ENCODE measurements around the gene C16orf46.
"Not testable (repeated sequence)": the region's sequence is repeated elsewhere in the genome, so short reads cannot be mapped to it uniquely, and the experiment has no call there.

C16orf46 gene, protein sequence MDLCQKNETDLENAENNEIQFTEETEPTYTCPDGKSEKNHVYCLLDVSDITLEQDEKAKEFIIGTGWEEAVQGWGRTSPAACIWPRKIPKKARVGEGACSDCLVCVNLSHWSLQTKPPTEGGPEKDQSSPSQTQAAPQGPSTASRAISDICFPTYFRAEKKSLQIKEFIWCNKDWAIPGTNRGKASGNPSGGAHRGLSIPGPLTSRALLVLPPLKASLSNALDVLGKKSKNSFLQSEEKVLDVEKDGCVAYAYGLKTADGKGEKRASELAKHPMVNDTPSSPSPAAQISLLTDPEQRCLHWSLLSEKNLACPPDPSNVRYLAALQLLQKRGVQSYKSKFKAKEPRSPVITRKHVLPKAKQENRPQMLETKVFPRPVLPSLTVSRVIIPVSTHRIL

DNA sequence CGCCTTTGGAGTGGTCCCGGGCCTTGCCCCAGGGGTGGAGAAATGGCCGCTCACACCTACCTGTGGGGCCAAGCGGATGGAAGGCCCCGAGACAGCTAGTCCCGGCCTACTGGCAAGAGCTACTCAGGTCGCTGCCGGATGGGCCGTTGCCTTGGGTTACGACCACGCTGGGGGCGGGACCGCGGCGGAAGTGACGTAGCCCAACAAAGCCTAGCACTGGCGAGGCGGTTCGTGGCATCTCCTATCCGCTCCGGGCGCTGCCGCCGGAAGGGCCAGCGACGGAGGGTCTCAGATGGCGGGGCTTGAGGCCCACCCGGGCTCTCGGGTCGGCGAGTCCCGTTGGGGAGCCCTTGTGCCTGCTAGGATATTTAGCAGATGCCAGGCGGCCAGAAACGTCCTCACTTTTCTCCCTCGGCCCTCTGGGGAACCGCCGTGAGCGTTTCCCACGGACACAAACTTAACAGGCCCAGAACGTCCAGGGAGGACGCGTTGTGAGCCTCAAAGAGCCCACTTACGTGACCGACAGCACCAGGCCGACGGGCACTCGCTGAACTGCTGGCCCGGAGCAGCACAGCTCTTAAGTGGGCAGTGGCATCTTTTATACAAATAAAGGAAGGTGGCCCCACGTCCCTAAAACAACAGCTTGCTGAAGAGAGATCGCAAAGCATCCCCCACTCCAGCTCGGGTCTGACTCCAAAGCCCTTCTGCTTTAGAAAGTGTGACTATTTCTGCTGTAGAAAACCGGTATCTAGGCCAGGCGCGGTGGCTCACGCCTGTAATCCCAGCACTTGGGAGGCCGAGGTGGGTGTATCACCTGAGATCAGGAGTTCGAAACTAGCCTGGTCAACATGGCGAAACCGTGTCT lies at the start of gene C16orf46:
C16orf46 (minus strand) TSS at position 163 of the 865 bp plus-strand sequence. CDS start 13,283 bp downstream, outside the sequence.
- peak; percentile 93 to 96 for DNase-seq (ENCODE audit: low read depth in 2 of 2, low spot score in 1 of 2)

DNA sequence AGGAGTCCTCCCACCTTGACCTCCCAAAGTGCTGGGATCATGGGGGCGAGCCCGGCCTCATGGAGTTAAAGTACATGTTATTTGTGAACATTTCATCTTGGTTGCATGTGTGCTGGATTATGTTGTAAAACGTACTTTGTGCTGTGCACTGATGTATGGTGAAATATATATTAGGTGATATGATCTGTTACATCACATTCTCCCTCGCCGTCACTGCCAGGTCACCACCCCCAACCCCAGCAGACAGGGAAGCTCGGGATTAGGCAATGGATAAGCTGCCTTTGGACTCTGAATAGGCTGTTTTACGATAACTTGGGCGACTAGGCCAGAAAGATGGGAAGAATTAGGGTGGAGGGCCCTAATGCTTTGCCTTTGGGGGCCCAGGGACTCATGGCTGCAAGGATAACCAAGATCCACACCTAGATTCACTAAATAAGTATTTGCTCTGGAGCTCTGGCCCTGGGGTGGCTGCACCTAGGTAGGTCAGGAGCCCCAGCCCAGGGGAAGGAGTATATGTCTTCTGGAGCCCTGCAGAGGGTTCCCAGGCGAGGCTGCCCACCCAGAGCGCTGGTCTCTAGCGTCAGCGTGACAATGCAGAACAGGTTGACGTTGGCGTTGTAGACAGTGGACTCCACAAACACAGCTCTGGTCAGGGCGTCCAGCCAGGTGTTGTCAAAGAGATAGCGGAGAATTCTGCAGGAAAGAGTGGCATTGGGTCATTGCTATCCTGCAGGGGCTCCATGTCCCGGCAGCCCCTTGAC lies 46.2 kb upstream of the C16orf46 start:
- no peak for DNase-seq (ENCODE audit: low read depth in 2 of 2, low spot score in 1 of 2)

DNA sequence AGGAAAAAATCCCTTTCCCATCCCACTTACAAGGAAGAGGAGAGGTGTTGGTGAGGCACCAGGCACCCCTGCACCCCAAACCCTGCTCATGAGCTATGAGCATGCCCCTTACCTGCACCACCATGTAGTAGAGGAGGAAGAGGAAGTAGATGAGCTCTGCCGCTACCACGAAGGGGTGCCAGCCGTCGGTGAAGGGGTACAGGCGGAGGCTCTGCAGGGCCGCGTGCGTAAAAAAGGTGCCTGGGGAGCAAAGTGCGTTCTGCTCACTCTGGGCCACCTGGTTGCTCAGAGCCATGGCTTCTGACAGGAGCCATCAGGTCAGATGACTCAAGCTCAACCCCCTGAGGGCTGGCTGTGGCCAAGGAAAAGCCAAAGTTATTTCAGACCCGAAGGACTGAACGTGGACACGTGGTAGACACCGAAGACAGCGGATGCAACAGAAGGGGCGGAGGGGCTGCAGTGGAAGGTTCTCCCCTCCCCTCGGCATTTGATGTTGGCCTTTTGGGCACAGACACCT lies 44.5 kb upstream of the C16orf46 start:
- DNase-seq (ENCODE audit: low read depth in 2 of 2, low spot score in 1 of 2): no peak

DNA sequence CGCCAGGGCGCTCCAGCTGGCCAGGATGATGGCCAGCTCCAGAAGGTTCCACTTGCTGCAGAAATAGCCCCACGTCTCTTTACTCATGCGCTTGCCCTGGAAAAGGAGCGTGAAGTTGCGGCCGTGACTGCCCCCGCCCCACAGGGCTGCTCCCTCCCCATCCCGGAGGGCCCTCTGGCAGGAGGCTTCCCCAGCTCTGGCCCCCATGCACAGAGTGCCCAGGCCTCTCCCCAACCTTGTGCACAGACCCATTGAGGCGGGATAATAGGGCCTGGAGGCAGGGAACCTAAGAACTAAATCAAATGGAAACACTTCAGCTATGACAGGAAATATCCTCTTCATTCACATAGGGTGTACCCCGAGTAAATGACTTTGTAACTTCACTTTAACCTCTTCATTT lies 40.4 kb upstream of the C16orf46 start:
- no peak for DNase-seq (ENCODE audit: low read depth in 2 of 2, low spot score in 1 of 2)

DNA sequence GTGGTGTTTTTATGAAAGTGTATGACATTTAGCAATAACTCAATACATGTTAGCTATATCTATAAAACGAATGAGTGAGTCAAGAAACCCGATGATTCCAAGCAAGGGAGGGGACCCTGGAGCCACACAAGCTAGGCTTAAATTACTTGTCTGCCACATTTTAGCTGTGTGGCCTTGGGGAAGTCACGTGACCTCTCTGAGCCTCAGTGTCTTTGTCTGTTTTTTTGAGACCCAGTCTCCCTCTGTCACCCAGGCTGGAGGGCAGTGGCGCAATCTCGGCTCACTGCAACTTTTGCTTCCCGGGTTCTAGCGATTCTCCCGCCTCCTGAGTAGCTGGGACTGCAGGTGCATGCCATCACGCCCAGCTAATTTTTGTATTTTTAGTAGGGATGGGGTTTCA lies 39.2 kb upstream of the C16orf46 start:
- DNase-seq (ENCODE audit: low read depth in 2 of 2, low spot score in 1 of 2): no peak

DNA sequence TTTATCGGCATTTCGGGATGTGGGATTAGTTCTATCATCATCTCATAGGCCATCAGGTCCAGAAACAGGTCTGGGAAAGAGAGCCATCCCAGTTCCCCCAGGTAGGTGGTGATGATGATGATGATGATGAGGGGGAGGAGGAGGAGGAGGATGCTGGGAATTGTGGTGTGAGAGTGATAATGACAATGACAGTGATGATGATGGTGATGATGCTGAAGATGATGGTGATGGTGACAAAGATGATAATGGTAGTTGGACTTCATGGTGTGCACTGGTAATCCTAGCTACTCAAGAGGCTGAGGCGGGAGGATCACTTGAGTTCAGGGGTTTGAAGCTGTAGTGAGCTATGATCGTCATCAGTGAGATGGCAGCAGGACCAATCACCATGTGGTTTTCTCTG lies 35.4 kb upstream of the C16orf46 start:
- no peak for DNase-seq (ENCODE audit: low read depth in 2 of 2, low spot score in 1 of 2)

DNA sequence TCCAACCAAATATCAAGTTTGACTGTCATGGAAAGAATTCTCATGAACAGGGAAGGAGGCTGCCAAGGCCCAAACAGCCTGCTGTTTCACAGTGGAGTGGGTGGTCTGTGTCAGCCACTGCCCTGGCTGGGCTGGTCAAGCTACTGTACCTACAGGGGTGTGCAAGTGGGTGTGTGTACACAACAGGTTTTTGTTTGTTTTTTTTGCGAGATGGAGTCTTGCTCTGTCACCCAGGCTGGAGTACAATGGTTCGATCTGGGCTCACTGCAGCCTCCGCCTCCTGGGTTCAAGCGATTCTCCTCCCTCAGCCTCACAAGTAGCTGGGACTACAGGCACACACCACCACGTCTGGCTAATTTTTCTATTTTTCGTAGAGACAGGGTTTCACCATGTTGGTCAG lies 32.2 kb upstream of the C16orf46 start:
- DNase-seq (ENCODE audit: low read depth in 2 of 2, low spot score in 1 of 2): not testable (repeated sequence)

DNA sequence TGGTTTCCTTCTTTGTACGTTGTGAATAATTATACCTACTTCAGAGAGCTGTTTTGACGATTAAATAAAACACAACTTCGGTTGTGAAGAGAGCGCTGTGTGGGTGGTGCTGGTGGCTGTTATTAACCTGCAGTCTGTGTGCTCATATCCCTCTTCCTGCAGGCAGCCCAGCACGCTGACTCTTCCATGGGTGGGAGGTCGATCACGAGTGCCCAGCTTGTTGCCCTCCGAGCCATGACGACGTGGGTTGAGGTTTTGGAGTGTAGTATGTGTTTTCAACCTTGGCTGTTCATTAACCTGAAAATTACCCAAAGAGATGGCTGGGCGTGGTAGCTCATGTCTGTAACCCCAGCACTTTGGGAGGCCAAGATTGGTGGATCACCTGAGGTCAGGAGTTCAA lies 30.5 kb upstream of the C16orf46 start:
- no peak for DNase-seq (ENCODE audit: low read depth in 2 of 2, low spot score in 1 of 2)

DNA sequence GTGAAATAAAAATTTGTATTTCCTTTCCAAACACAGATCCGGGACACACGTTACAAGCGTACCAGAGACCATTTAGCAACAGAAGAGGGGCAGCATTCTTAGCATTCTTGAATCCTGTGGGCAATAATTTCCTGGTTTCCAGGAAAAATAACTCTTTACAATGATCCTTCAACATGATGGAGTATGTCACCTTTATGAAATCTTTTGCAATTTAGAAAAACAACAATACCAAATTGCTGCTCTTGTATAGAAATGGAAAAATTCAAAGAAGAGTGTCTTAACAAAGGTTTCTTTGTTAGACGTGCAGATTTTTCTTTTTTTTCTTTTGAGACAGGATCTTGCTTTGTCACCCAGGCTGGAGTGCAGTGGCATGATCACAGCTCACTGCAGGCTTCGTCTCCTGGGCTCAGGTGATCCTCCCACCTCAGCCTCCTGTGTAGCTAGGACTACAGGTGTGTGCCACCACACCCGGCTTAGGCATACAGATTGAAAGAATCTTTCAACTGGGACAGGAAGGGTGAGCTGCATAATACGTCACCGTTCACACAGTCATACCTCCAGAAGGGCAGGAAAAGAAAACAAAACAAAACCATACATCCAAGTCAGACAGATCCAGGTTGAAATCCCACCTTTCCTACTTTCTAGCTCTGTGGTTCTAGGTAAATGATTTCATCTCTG lies 29.9 kb upstream of the C16orf46 start:
- DNase-seq (ENCODE audit: low read depth in 2 of 2, low spot score in 1 of 2): no peak

DNA sequence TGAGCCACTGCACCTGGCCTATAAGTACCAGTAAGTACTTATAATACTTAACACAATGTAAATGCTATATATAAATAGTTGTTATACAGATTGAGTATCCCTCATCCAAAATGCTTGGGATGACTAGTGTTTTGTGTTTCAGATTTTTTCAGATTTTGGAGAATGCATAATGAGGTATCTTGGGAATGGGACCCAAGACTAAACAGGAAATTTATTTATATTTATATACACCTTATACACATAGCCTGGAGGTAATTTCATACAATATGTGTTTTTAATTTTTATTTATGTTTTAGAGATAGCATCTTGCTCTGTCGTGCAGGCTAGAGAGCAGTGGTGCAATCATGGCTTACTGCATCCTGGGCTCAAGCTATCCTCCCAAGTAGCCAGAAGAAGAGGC lies 28.9 kb upstream of the C16orf46 start:
- no peak for DNase-seq (ENCODE audit: low read depth in 2 of 2, low spot score in 1 of 2)

DNA sequence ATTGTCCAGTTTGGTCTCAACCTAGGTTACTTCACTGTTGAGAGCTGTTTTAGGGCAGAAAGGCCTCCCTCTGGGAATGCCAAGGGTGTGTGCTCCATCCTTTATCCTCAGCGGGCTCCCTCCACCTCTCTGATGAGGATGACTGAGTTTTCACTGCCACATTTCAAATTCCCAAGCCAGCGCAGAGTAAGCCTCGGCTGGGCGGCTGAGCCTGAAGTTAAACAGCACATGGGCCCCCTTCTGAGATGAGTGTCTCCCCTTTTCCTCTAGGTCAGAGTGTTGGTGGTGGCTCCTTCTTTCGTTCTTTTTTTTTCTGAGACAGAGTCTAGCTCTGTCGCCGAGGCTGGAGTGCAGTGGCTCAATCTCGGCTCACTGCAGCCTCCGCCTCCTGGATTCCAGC lies 24.7 kb upstream of the C16orf46 start:
- DNase-seq (ENCODE audit: low read depth in 2 of 2, low spot score in 1 of 2): no peak

DNA sequence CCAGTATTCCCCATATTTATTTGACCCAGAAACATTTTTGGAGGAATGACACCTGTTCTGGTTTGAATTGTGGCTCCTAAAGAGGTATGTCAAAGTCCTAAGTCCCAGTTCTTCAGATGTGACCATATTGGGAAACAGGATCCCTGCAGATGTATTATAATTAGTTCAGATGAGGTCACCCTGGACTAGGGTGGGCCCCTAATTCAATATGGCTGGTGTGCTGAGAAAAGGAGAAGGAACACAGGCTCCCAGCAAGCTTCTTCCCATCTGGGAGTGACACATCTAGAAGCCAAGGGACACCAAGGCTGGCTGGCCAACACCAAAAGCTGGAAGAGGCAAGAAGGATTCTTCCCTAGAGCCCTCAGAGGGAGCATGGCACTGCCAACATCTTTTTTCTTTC lies 22.9 kb upstream of the C16orf46 start:
- no peak for DNase-seq (ENCODE audit: low read depth in 2 of 2, low spot score in 1 of 2)

DNA sequence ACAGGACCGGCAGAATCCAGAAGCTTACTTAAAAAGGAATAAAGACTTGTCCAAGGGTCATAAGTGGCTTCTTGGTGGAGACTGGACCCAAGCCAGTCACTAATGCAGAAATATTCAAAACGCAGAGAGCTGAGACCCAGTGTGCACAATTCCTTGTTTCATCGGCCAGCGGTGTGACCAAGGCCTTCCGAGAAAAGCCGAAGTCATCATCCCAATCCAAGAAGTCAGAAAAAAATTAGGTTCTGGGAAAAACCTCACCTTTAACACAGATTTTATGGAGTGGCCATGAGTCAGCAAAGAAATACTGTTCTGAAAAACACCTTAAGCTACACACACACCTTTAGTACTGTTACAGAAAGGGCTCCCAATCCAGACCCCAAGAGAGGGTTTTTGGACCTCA lies 20.2 kb upstream of the C16orf46 start:
- DNase-seq (ENCODE audit: low read depth in 2 of 2, low spot score in 1 of 2): no peak

DNA sequence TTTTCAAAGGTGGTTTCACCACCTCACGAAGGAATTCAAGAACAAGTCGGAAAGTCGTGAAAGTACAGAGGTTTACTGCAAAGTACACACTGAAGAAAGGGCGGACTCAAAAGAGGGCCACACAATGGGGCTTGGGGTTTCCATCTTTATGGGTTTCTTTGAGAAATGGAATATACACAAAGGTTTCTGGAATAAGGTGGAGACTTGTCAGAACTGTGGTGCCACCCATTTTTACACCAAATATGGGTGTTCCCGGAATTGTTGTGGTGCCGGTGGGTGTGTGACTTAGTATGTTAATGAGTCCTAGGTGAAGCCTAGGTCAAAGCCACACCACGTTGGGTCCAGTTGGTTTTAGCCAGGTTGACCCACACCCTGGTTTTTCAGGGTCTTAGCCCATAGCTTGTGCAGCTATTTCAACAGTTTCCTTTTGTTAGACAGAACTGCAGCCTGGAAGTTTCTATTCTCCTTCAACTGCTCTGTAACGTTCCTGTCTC lies 19.7 kb upstream of the C16orf46 start:
- DNase-seq (ENCODE audit: low read depth in 2 of 2, low spot score in 1 of 2): no peak

DNA sequence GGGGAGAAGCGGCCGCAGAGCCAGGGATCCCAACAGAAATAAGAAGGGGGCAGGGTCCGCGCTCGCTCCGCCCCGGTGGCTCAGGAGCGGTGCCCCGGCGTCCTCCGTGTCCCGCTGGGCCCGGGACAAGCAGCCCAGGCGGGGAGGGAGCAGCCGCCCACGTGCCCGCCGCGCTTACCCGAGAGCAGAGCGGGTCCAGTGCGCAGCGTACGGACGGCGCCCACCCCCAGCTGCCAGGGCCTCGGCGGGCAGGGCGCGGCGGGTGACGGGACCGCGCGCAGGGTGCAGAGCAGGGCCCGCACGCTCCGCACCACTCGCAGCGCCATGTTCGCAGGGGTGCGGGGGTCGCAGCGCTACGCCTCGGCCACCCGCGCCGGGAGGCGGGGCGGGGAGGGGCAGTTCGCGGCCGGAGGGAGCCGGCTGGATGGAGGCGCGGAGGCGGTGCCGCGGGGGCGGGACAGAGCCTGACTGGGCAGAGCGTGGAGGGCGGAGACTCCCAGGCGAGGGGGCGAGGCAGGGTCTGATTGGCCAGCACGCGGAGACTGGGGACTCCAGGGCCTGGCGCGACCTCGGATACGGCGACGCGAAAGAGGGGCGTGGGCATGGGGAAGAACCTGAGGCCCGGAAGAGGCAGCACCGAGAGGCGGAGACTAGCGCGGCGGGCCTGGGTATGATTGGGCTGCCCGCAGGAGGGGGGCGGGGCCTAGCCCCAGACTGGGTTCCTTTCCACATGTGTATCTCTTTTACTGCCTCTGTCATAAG lies 19.1 kb upstream of the C16orf46 start, which contains the start of gene GCSH:
GCSH (minus strand) TSS at position 443 of the 762 bp plus-strand sequence; CDS start at position 326, 117 bp downstream.
- DNase-seq (ENCODE audit: low read depth in 2 of 2, low spot score in 1 of 2): peak; percentile 92 to 95

DNA sequence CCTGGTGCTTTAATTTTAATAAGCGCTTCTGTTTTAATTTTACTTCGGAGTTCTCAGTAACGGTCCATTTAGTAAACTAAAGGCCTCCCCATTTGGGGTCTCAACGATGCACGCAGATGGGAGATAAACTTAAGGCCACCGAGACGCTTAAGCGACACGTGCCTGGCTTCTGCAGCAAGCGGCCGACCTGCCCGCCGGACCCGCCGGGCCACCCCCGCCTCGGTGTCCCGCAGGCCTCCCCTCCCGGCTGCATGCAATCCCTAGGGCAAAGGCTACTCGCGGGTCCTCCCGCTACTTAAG lies 18.6 kb upstream of the C16orf46 start:
- no peak for DNase-seq (ENCODE audit: low read depth in 2 of 2, low spot score in 1 of 2)

DNA sequence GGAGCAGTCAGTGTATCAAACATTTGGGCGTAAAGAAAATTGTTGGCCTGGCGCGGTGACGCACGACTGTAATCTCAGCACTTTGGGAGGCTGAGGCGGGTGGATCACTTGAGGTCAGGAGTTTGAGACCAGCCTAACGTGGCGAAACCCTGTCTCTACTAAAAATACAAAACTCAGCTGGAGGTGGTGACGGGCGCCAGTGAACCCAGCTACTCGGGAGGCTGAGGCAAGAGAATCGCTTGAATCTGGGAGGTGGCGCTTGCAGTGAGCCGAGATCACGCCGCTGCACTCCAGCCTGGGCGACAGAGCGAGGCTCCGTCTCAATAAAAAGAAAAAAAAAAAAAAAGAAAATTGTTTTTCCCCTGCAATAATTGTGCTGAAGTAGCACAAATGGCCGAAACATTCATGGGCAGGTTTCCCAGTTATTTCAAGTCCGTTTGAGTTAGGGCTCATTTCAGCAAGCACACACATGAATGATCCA lies 17.8 kb upstream of the C16orf46 start:
- DNase-seq (ENCODE audit: low read depth in 2 of 2, low spot score in 1 of 2): no peak

DNA sequence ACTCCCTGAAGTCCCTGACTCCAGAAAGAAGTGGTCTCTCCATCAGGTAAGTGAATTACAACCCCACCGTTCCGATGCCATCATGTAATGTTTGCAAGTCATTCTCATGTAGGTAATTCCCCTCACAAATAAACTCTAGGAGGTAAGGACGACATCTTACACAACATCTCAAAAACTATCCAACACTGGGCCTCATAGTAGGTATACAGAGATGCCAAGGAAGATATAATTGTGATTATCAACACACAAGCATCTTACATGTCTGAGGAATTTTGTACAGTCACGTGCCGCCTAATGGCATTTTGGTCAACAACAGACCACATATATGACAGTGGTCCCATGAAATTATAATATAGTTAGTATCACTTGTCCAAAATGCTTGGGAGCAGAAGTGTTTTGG lies 11.8 kb upstream of the C16orf46 start:
- DNase-seq (ENCODE audit: low read depth in 2 of 2, low spot score in 1 of 2): no peak

DNA sequence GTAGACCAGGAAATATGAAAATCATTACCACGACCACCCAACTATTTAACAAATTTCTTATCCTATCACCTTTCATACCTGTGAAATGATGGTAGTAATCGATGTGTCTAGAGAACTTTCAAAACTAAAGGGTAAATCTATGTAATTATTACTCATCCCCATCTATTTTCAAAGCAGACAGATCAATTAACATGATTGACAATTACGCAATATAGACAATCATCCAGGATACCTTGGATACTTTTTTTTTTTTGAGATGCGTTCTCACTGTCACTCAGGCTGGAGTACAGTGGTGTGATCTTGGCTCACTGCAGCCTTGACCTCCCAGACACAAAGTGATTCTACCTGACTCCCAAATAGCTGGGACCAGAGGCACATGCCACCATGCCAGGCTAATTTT lies 4.0 kb upstream of the C16orf46 start:
- no peak for DNase-seq (ENCODE audit: low read depth in 2 of 2, low spot score in 1 of 2)

DNA sequence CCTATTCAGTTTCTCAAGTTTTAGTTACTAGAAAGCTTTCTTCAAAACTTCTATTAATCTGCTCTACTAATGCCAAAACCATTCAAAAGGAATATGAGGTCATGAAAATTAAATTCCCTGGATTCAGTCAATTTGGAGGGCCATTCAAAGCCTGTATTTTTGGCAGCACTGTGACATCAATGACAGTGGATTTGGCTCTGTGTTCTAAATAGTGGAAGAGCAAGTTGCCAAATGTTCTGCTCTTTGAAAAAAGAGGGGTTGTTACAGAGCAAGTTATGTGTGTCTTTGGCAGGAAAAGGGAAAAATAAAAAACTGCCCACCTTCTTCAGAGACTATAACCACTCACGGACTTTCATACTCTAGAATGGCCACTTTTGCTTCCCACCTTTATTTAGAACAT lies 3.2 kb upstream of the C16orf46 start:
- DNase-seq (ENCODE audit: low read depth in 2 of 2, low spot score in 1 of 2): no peak

Measured in stimulated activated CD8-positive, alpha-beta memory T cell treated with anti-CD3 and anti-CD28 coated beads, Interleukin-4, amount 100 ng/mL, for 1 hour (primary cell).